CD1c-positive myeloid dendritic cell (primary cell): ENCODE measurements around the gene SUPT5H.

Experiments used
- DNase-seq: peaks from one replicate; pipeline ENCODE4 v3.0.0-alpha.2; 2016; ENCODE audit errors: extremely low spot score

SUPT5H gene

GRCh38 chr19:39496063-39496462 lies 50.7 kb downstream of the SUPT5H start:
- DNase-seq, result no peak

GRCh38 chr19:39497701-39497995 lies 52.3 kb downstream of the SUPT5H start:
- DNase-seq, result no peak

DNA sequence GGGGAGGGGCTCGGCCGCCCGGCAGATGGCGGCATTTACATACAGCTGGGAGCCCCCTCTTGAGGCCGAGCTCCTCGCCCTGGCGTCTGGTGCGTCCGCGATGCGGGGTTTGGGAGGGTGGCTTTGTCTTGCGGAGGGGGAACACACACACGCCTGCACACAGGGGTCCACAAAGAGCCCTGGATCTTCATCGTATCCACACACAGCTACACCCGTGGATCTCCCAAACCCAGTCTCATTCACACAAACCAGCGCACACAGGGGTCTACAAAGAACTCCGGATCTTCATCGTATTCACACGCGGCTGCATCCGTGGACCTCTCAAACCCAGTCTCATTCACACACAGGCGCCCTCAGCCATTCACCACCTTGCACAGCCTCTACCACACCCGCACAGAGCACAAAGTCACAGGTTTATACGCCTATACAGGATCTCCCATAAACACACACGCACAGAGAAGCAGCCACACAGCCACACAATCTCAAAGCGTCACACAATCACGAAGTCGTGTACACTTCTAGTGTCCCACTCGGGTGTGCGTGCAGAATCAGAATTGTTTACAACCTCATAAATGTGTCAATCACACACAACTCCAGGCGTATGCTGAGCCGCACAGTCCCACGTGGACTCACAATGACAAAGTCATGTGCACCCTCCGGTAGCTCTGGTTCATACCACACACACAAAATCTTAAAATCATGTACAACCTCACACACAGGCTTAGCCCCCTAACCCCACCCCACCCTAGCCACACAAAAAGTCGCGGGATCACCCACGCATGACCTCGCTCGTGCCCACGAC lies 52.8 kb downstream of the SUPT5H start:
- DNase-seq, result peak; percentile 28

- no peak for DNase-seq
These were observed 53.6 kb downstream of the SUPT5H start, which contains the start of gene DLL3 for GRCh38 chr19:39498798-39499642. DLL3 (plus strand) TSS chr19:39498947; CDS start chr19:39498975, 28 bp downstream.

GRCh38 chr19:39499932-39500331 lies 54.5 kb downstream of the SUPT5H start:
- DNase-seq, result no peak

DNA sequence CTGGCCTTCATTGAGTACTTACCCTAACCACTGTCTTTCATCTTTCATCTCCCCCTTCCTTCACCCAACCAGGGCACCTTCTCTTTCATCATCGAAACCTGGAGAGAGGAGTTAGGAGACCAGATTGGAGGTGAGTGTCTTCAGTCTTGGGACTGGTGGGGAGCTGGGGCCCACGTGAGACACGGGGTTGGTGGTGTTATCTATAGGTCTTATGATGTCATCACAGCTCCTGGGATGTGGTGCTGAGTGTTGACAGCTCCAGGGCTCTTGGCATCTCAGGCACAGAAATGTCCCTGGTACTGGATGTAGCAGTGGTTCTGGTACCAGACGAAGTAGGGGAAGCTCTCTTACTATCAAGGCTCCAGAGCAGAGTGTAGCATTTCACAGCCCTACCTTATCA lies 55.2 kb downstream of the SUPT5H start:
- no peak for DNase-seq

DNA sequence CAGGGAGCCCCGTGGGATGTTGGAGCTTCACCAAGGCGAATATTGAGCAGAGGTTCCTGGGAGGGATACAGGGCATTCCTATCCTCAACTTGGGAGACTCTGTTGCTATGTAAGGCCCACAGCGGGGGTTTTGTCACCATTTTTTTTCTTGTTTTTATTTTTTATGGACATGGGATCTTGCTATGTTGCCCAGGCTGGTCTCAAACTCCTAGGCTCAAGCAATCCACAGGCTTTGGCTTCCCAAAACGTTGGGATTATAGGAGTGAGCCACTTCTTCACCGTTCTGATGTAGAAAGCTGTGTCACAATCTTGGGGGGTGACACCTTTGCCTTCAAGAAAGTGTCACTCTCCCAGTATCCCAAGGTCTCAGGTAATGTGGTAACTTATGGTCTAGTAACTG lies 56.0 kb downstream of the SUPT5H start:
- DNase-seq, result no peak

DNA sequence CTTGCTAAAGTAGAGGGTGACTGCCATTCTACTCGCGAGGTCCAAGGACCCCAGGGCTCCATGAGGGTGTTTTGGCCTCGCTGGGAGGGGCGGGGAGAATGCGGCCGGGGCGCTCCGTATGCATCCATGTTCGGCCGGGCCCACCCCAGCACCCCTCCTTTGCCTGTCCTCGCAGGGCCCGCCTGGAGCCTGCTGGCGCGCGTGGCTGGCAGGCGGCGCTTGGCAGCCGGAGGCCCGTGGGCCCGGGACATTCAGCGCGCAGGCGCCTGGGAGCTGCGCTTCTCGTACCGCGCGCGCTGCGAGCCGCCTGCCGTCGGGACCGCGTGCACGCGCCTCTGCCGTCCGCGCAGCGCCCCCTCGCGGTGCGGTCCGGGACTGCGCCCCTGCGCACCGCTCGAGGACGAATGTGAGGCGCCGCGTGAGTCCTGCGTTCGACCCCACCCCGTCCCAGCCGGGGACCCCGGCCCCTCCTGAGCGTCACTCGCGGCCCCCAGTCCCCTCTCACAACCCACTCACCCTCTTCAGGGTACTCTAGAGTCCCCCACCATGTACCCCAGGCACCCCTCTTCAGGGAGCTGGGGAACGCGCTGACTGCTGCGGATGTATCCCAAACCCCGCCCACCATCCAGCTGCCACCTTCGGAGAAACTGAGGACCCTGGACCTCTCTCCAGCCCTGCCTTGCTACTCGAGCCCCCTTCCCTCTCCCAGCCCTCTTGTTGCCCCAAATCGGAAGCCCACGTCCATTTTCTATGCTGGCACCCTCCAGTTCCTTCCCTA lies 57.4 kb downstream of the SUPT5H start:
- DNase-seq, result peak; percentile 93

GRCh38 chr19:39506598-39506943 lies 61.2 kb downstream of the SUPT5H start:
- DNase-seq, result no peak

DNA sequence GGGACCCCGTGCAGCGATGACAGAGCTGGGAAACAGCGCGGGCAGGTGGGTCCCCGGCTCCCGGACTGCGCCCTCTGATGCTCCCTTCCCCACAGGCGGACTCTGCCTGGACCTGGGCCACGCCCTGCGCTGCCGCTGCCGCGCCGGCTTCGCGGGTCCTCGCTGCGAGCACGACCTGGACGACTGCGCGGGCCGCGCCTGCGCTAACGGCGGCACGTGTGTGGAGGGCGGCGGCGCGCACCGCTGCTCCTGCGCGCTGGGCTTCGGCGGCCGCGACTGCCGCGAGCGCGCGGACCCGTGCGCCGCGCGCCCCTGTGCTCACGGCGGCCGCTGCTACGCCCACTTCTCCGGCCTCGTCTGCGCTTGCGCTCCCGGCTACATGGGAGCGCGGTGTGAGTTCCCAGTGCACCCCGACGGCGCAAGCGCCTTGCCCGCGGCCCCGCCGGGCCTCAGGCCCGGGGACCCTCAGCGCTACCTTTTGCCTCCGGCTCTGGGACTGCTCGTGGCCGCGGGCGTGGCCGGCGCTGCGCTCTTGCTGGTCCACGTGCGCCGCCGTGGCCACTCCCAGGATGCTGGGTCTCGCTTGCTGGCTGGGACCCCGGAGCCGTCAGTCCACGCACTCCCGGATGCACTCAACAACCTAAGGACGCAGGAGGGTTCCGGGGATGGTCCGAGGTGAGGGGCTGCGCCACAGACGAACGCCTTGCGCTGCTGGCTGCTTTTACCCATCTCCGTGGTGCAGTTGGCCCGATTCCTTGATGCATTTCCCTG lies 61.7 kb downstream of the SUPT5H start:
- peak; percentile 82 for DNase-seq

GRCh38 chr19:39507715-39508364 lies 62.5 kb downstream of the SUPT5H start:
- DNase-seq, result no peak

DNA sequence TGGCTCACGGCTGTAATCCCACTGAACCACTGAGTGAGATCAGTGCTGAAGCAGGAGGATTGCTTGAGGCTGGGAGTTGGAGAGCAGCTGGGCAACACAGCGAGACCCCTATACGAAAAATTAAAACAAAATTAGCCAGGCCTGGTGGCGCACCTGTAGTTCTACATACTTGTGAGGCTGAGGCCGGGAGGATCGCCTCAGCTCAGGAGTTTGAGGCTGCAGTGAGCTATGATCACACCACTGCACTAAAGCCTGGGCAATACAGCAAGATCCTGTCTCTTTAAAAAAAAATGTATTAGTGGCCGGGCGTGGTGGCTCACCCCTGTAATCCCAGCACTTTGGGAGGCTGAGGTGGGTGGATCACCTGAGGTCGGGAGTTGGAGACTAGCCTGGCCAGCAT lies 63.2 kb downstream of the SUPT5H start:
- no peak for DNase-seq

DNA sequence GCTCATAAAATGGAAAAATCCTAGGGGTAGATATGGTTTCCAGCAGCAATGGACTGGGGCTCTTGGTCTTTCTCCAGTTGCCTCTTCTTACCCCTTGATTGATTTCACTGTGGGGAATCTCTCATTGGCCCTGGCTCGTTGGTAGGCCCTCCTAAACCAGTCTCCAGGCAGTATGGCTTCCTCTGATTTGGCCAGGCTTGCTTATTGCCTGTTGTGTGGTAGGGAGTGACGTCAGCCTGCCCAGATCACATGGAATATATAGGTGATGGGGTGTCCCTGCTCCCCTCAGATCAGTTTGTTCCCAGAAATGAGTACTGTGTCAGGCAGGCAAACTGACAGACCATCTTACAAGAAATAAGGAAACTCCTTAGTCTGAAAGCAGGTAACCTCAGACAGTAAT lies 63.9 kb downstream of the SUPT5H start:
- no peak for DNase-seq

DNA sequence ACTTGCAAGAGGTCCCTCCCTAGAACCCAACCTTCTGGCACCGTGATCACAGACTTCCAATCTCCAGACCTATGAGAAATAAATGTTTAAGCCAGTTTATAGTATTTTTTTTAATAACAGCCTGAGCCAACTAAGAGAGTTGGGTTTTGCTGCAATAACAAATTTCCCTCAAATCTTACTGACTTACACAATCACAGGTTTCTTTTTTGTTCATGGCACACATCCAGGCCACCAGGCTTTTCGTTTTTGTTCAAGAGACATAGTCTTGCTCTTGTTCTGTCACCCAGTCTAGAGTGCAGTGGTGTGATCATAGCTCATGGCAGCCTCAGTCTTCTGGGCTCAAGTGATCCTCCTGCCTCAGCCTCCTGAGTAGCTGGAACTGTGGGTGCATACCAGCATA lies 67.6 kb downstream of the SUPT5H start:
- no peak for DNase-seq

GRCh38 chr19:39514840-39515550 lies 69.6 kb downstream of the SUPT5H start, which contains the start of gene SELENOV:
SELENOV (plus strand) TSS chr19:39515139; CDS start chr19:39515213, 74 bp downstream.
- no peak for DNase-seq

DNA sequence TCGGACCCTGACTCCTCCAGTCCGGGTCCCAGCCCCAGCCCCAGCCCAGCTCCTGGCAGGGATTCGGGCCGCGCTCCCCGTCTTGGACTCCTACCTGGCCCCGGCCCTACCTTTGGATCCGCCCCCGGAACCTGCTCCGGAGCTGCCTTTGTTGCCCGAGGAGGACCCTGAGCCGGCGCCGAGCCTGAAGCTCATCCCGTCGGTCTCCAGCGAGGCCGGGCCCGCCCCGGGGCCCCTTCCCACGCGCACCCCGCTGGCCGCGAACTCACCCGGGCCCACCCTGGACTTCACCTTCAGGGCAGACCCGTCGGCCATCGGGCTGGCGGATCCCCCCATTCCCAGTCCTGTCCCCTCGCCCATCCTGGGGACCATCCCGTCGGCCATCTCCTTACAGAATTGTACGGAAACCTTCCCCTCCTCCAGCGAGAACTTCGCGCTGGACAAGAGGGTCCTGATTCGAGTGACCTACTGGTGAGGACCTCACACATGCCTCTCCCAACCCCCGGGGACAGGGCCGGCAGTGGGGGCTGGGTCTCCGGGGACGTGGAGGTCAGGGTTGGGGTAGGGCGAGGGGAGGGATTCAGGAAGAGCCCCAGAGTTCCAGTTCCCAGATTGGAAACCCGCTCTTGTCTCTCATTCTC lies 70.3 kb downstream of the SUPT5H start:
- DNase-seq, result no peak

- DNase-seq, result peak; percentile 43
These were observed 70.9 kb downstream of the SUPT5H start for GRCh38 chr19:39516270-39516669.

DNA sequence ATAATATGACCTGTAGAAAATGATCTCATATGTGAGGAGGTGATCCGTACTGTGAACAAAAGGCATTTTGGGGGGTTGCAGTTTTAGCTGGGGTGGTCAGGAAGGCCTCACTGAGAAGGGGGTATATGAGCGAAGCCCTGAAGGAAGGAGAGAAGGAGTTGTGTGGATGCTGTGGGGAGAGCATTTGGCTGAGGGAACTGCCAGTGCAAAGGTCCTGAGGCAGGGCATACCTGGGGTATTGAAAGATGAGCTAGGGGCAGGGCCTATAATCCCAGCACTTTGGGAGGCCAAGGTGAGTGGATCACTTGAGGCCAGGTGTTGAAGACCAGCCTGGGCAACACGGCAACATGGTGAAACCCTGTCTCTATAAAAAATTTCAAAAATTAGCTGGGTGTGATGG lies 72.0 kb downstream of the SUPT5H start:
- no peak for DNase-seq

- DNase-seq, result no peak
These were observed 73.1 kb downstream of the SUPT5H start for GRCh38 chr19:39518458-39518857.

- DNase-seq, result no peak
These were observed 73.6 kb downstream of the SUPT5H start for GRCh38 chr19:39518975-39519374.
